Measurements from ENCODE around the gene RANBP1. TPM values are rescaled to one million over a fixed set of nuclear protein-coding genes. Genes with fewer than 3 reads are reported as not detected.

Gene RANBP1
- total and polyA plus RNA-seq, 2 of the 4 experiments (the other 2 are of a cell fraction): 173 to 376 TPM

DNA sequence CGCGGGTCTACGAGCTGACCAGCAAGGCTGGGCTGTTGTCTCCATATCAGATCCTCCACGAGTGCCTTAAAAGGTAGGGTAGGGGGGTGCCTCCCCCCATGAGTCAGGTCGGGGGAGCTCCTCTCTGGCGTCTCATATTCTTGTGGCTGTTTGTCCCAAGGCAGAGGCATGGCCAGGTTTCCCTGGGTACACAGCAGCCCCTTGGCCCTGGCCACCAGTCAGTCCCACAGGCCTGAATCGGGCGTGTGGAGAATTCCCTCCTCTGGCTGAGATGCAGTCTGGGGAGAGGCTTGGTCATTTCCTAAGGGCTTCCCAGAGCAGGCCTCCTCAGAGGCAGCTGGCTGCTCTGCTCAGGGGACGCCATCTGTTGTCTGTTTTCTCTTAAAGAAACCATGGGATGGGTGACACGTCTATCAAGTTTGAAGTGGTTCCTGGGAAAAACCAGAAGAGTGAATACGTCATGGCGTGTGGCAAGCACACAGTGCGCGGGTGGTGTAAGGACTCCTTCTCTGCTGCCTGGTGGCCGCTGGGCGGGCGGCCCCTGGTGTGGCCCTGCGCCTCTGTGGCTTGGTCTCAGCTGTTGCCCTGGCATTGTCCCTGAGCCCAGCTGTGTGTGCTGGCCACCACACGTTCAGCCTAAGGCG lies 9.6 kb upstream of the RANBP1 start:
- no peaks in the 10 kb centered on the region for H3K4me1 ChIP-seq (ENCODE audit: control insufficient read depth, insufficient read depth, low read length)
- H2BK5ac ChIP-seq (ENCODE audit: low read depth, low read length, poor library complexity, severe bottlenecking): no peak overlapping the region
- peaks cover 76% of the 10 kb centered on the region for H3K36me3 ChIP-seq (ENCODE audit: control insufficient read depth, insufficient read depth, low read length)
- H4K8ac ChIP-seq (ENCODE audit: low read depth in 2 of 2, low read length in 2 of 2): no peak overlapping the region
- DNase-seq: no peak
- no peak overlapping the region for H3K56ac ChIP-seq (ENCODE audit: extremely low read depth, insufficient read depth, low read length)
- H2BK120ac ChIP-seq (ENCODE audit: low read depth, low read length): no peak overlapping the region
- H3K14ac ChIP-seq (replicated peaks; ENCODE audit: low read depth, low read length): no peak overlapping the region
- WGBS, 2 experiments (ENCODE audit: extremely low coverage in 2 of 2, insufficient read length in 1 of 2): 95% methylated on average over 6 of the region's 20 CpGs; no CpG with 5 or more reads in 1 of the 2 experiments
- in situ Hi-C loops (cut with MboI; ENCODE audit: low sequenced_read_pairs): no loop called here
- ATAC-seq (ENCODE audit: low read depth): no peak
- CTCF ChIA-PET: no interaction called here
- H4K91ac ChIP-seq (ENCODE audit: insufficient read depth, low read depth, low read length): no peak overlapping the region
- no TSS peak for BruUV-seq (replicated peaks)
- no peak overlapping the region for H4K5ac ChIP-seq (ENCODE audit: low read depth, low read length)
- H2AK5ac ChIP-seq (ENCODE audit: low read depth, low read length): no peak overlapping the region
- no peaks in the 10 kb centered on the region for H3K9me3 ChIP-seq (ENCODE audit: control insufficient read depth, insufficient read depth, low read length)
- no peak overlapping the region for H2BK15ac ChIP-seq (ENCODE audit: low read depth, low read length)
- no peak overlapping the region for H2BK20ac ChIP-seq (ENCODE audit: low read depth, low read length)
- no peak for TF ChIP-seq RAD21 (IDR thresholded peaks at IDR 0.05; ENCODE audit: low read length)
- no peak for TF ChIP-seq MAFK (IDR thresholded peaks at IDR 0.05; ENCODE audit: low read depth, low read length)
- TF ChIP-seq POLR2A (IDR thresholded peaks at IDR 0.05; ENCODE audit: low read depth, low read length): no peak
- no peak for TF ChIP-seq CHD1 (IDR thresholded peaks at IDR 0.05; ENCODE audit: low read depth, low read length)
- no peak for TF ChIP-seq CEBPB (IDR thresholded peaks at IDR 0.05; ENCODE audit: low read depth, low read length)
- TF ChIP-seq, protein P1, sequence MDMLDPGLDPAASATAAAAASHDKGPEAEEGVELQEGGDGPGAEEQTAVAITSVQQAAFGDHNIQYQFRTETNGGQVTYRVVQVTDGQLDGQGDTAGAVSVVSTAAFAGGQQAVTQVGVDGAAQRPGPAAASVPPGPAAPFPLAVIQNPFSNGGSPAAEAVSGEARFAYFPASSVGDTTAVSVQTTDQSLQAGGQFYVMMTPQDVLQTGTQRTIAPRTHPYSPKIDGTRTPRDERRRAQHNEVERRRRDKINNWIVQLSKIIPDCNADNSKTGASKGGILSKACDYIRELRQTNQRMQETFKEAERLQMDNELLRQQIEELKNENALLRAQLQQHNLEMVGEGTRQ (IDR thresholded peaks at IDR 0.05; ENCODE audit: low read depth, low read length): no peak
- no peak for TF ChIP-seq RCOR1 (IDR thresholded peaks at IDR 0.05; ENCODE audit: insufficient replicate concordance, low read length)
- no peak for TF ChIP-seq NFE2L2 (IDR thresholded peaks at IDR 0.05; ENCODE audit: low read depth, low read length)
- no peak for TF ChIP-seq MXI1 (IDR thresholded peaks at IDR 0.05; ENCODE audit: borderline replicate concordance, low read depth, low read length)
- no peak overlapping the region for H3K27ac ChIP-seq (ENCODE audit: insufficient read depth, low read length)
- no peak overlapping the region for H3K23ac ChIP-seq (ENCODE audit: low read depth, low read length)
- H3K27me3 ChIP-seq (ENCODE audit: control insufficient read depth, insufficient read depth, low read length): no peaks in the 10 kb centered on the region
- no peak overlapping the region for H3K4ac ChIP-seq (ENCODE audit: low read depth, low read length)
- peaks cover 61% of the 10 kb centered on the region for H4K20me1 ChIP-seq (ENCODE audit: insufficient read depth, low read length)
- POLR2A ChIA-PET (ENCODE audit: unreplicated experiment): no interaction called here
- intact Hi-C loops (cut with micrococcal nuclease): no loop called here
- dilution Hi-C loops (cut with HindIII; ENCODE audit: low sequenced_read_pairs, unreplicated experiment): no loop called here
- H3K79me1 ChIP-seq (ENCODE audit: low read depth in 1 of 2, low read length in 2 of 2): peaks cover 17 to 51% of the 10 kb centered on the region in 2 experiments
- no peak overlapping the region for H3K4me3 ChIP-seq (ENCODE audit: insufficient read depth, low read depth, low read length)
- no peak overlapping the region for H3K4me2 ChIP-seq (ENCODE audit: low read depth, low read length)
- H2AK9ac ChIP-seq (replicated peaks; ENCODE audit: low read depth, low read length, poor library complexity): no peak overlapping the region
- no peak overlapping the region for H3K9ac ChIP-seq (ENCODE audit: low read depth, low read length)
- no peak overlapping the region for H2AFZ ChIP-seq (replicated peaks; ENCODE audit: low read length, poor library complexity)
- H3K18ac ChIP-seq (ENCODE audit: low read depth, low read length): no peak overlapping the region
- no peaks in the 10 kb centered on the region for H3K9me1 ChIP-seq (ENCODE audit: insufficient read depth, low read length)

Measured in IMR-90 (cell line).